NCI-H2196 treated with DMSO at 0.1 percent for 48 hours (cell line): Measurements from ENCODE around the gene STOML1.
"Not testable (repeated sequence)": the region's sequence is repeated elsewhere in the genome, so short reads cannot be mapped to it uniquely, and the experiment has no call there.

Experiments used
- DNase-seq: peaks from one replicate; lab custom pipeline; 2025; ENCODE audit not compliant: unreplicated experiment; lab: John Stamatoyannopoulos, UW

Gene STOML1

GRCh38 chr15:73965758-73966113 lies 26.4 kb downstream of the STOML1 start:
- DNase-seq = no peak

- no peak for DNase-seq
These were observed 26.9 kb downstream of the STOML1 start for GRCh38 chr15:73965094-73965757.

- DNase-seq = no peak
These were observed 27.4 kb downstream of the STOML1 start for GRCh38 chr15:73964736-73965093.

- DNase-seq = no peak
These were observed 29.7 kb downstream of the STOML1 start for GRCh38 chr15:73962433-73962832.

GRCh38 chr15:73960472-73961070 lies 31.5 kb downstream of the STOML1 start:
- DNase-seq = not testable (repeated sequence)

- DNase-seq = no peak
These were observed 32.3 kb downstream of the STOML1 start for GRCh38 chr15:73959801-73960200.

GRCh38 chr15:73959012-73959581 lies 33.0 kb downstream of the STOML1 start:
- no peak for DNase-seq

GRCh38 chr15:73957785-73958184 lies 34.3 kb downstream of the STOML1 start:
- no peak for DNase-seq

- DNase-seq = no peak
These were observed 34.8 kb downstream of the STOML1 start for GRCh38 chr15:73957276-73957675.

GRCh38 chr15:73956743-73957135 lies 35.4 kb downstream of the STOML1 start:
- no peak for DNase-seq

GRCh38 chr15:73955861-73956742 lies 36.0 kb downstream of the STOML1 start:
- DNase-seq = no peak

- no peak for DNase-seq
These were observed 36.8 kb downstream of the STOML1 start for GRCh38 chr15:73955326-73955725.

GRCh38 chr15:73954188-73955145 lies 37.6 kb downstream of the STOML1 start:
- no peak for DNase-seq

GRCh38 chr15:73952913-73953750 lies 39.0 kb downstream of the STOML1 start:
- DNase-seq = no peak

GRCh38 chr15:73952171-73952912 lies 39.8 kb downstream of the STOML1 start:
- no peak for DNase-seq

- no peak for DNase-seq
These were observed 40.5 kb downstream of the STOML1 start for GRCh38 chr15:73951601-73952000.

GRCh38 chr15:73950831-73951561 lies 41.1 kb downstream of the STOML1 start:
- no peak for DNase-seq

GRCh38 chr15:73950479-73950830 lies 41.6 kb downstream of the STOML1 start:
- no peak for DNase-seq
